Vagina (tissue), 2 donors: ENCODE measurements around the gene TIAL1. TPM values are rescaled to one million over a fixed set of nuclear protein-coding genes. Genes with fewer than 3 reads are reported as not detected.

Experiments used
- DNase-seq, 2 donors: peaks; one replicate each; pipeline ENCODE4 v3.0.0-alpha.2; 2017; ENCODE audit errors: extremely low spot score in 2 of 2
- H3K27ac ChIP-seq: fragments of 200-600 bp; sonication (generic); one replicate; pipeline ENCODE4 v1.5.1; 2019
- H3K27me3 ChIP-seq: fragments of 200-600 bp; sonication (generic); one replicate; pipeline ENCODE4 v1.5.1; 2019
- H3K36me3 ChIP-seq, 2 donors: fragments of 200-600 bp; sonication (generic); one replicate each; pipeline ENCODE4 v1.5.1; 2017 to 2019
- H3K4me1 ChIP-seq: fragments of 200-600 bp; sonication (generic); one replicate; pipeline ENCODE4 v1.5.1; 2019
- H3K4me3 ChIP-seq, 2 donors: fragments of 200-600 bp; sonication (generic); 1 replicate in 1 of 2; 2 replicates in 1 of 2; pipeline ENCODE4 v1.5.1; 2016 to 2019
- H3K9me3 ChIP-seq: fragments of 200-600 bp; sonication (generic); one replicate; pipeline ENCODE4 v1.5.1; 2019
- CTCF ChIP-seq, 3 experiments: fragments of 450-650 bp in 2 of 3; fragments of 200-600 bp in 1 of 3; sonication (generic) in 1 of 3; IDR thresholded peaks; one replicate each; pipeline ENCODE4 v1.5.1; 2017 to 2019; ENCODE audit warnings: antibody characterized with exemption in 3 of 3, mild to moderate bottlenecking in 2 of 3, moderate library complexity in 2 of 3
- POLR2A ChIP-seq, 2 donors: fragments of 450-650 bp; IDR thresholded peaks; one replicate each; pipeline ENCODE4 v1.6.1; 2017; ENCODE audit warnings: antibody characterized with exemption in 2 of 2, mild to moderate bottlenecking in 2 of 2, moderate library complexity in 2 of 2
- POLR2AphosphoS5 ChIP-seq, 2 donors: sonication (generic); formaldehyde crosslinking; IDR thresholded peaks; one replicate each; pipeline ENCODE4 v1.9.0; 2017; ENCODE audit warnings: antibody characterized with exemption in 2 of 2, mild to moderate bottlenecking in 2 of 2, low read depth in 1 of 2; ENCODE audit not compliant: insufficient read depth in 1 of 2
- intact Hi-C: fragments of 100-400 bp; cut with DNase I; formaldehyde crosslinking; loops from one replicate; pipeline ENCODE4 v1.15.1; 2023
- total RNA-seq: library from RNA; depleted of rRNA; stranded (reverse); fragments of >200 nt; gene quantifications from one replicate; pipeline ENCODE4 v1.2.3, GENCODE V29; 2016

Gene TIAL1
- total RNA-seq, 1 donor from 2014 or later = 71.2 TPM

DNA sequence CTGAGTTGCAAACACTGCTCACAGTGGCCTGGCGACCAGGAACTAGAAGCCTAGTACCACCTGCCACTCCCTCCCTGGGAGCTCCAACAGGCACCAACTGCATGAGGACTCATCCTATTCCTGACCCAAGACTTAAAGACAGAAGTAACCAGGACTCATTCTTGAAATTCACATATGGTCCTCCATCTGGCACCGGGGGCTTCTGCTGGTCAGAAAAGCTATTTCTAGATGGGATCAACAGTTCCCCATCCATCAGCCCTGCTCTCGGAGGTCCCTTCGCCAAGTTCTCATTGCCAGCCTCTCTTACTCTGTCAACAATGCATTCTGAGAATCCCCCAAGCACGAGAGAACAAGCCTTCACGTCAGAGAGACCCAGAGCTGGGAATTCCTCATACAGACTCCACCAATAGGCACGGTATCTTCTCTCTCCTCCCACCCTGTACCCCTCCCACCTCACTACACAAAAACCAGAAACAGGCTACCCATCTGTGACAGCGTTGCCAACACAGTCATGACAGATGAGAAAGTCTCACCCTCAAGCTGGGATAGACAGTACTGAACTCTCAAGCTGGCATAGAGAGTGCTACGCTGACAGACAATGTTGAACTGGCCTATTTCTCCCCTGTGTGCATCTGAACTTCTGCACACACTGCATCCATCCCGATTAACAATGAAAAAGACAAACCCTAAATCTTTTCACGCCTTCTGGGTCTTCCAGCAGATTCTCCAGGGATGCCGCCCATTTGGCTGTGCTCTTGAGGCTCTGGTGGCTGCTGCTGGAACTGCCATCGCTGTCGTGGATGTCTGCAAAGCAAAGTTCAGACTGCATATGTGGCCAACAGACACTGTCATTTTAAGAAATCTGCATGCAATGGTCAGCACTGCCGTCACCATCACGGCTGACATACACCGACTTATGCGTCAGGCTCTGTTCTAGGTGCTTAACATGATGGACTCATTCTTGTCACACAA lies 69.9 kb downstream of the TIAL1 start:
- DNase-seq = no peak
- H3K4me3 ChIP-seq = no peak overlapping the region
- H3K9me3 ChIP-seq = no peaks in the 10 kb centered on the region
- intact Hi-C loops = no loop called here
- H3K27me3 ChIP-seq = no peaks in the 10 kb centered on the region
- H3K36me3 ChIP-seq = no peaks in the 10 kb centered on the region
- no peak overlapping the region for H3K27ac ChIP-seq
- H3K4me1 ChIP-seq = peaks cover 30% of the 10 kb centered on the region
- TF ChIP-seq CTCF (IDR thresholded peaks at IDR 0.05) = no peak
- no peak for TF ChIP-seq POLR2AphosphoS5 (IDR thresholded peaks at IDR 0.05; ENCODE audit: insufficient read depth in 1 of 2, low read depth in 1 of 2)

GRCh38 chr10:119526149-119526548 lies 70.6 kb downstream of the TIAL1 start:
- no peak overlapping the region for H3K27ac ChIP-seq
- H3K9me3 ChIP-seq = no peaks in the 10 kb centered on the region
- DNase-seq = no peak
- intact Hi-C loops = no loop called here
- H3K36me3 ChIP-seq = no peaks in the 10 kb centered on the region
- no peaks in the 10 kb centered on the region for H3K27me3 ChIP-seq
- peaks cover 25% of the 10 kb centered on the region for H3K4me1 ChIP-seq
- TF ChIP-seq POLR2AphosphoS5 (IDR thresholded peaks at IDR 0.05; ENCODE audit: insufficient read depth in 1 of 2, low read depth in 1 of 2) (no peak), CTCF (IDR thresholded peaks at IDR 0.05) (no peak), POLR2A (IDR thresholded peaks at IDR 0.05) (no peak)
- H3K4me3 ChIP-seq = no peak overlapping the region

- intact Hi-C loops = no loop called here
- no peaks in the 10 kb centered on the region for H3K27me3 ChIP-seq
- no peak for DNase-seq
- no peak overlapping the region for H3K27ac ChIP-seq
- H3K36me3 ChIP-seq = no peaks in the 10 kb centered on the region
- no peaks in the 10 kb centered on the region for H3K9me3 ChIP-seq
- peaks cover 15% of the 10 kb centered on the region for H3K4me1 ChIP-seq
- TF ChIP-seq POLR2A (IDR thresholded peaks at IDR 0.05) = no peak
- no peak for TF ChIP-seq POLR2AphosphoS5 (IDR thresholded peaks at IDR 0.05; ENCODE audit: insufficient read depth in 1 of 2, low read depth in 1 of 2)
- TF ChIP-seq CTCF (IDR thresholded peaks at IDR 0.05) = no peak
- no peak overlapping the region for H3K4me3 ChIP-seq
Measured at GRCh38 chr10:119525116-119525515, 71.6 kb downstream of the TIAL1 start.

DNA sequence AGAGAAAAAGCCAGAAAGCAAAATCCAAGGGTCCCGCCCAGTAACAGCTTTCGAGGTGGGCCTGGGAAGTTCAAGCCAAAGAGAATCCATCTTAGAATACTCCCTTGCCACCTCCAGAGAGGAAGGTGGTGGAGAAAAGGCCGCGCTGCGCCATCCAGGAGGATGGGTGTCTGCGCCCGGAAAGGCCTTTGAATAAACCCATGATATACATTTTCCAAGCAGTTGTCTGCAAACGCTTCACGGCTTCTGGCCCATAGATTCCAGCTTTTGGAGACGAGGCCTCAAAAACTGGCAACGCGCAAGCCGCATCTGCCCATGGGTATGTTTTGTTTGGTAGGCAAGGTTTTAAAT lies 72.1 kb downstream of the TIAL1 start:
- H3K27me3 ChIP-seq = no peaks in the 10 kb centered on the region
- no peak overlapping the region for H3K4me3 ChIP-seq
- no peaks in the 10 kb centered on the region for H3K36me3 ChIP-seq
- no peaks in the 10 kb centered on the region for H3K9me3 ChIP-seq
- intact Hi-C loops = no loop called here
- DNase-seq = no peak
- TF ChIP-seq POLR2AphosphoS5 (IDR thresholded peaks at IDR 0.05; ENCODE audit: insufficient read depth in 1 of 2, low read depth in 1 of 2) (no peak), CTCF (IDR thresholded peaks at IDR 0.05) (no peak), POLR2A (IDR thresholded peaks at IDR 0.05) (no peak)
- peaks cover 11% of the 10 kb centered on the region for H3K4me1 ChIP-seq
- H3K27ac ChIP-seq = no peak overlapping the region
